ENCODE data around the gene OXNAD1.

Gene OXNAD1

GRCh38 chr3:16329826-16330129 lies 64.8 kb downstream of the OXNAD1 start:
- no peak for TF ChIP-seq CTCF (conservative IDR thresholded peaks at IDR 0.05; ENCODE audit: low read depth)
- DNase-seq (ENCODE audit: low spot score): no peak
- CTCF ChIA-PET: no interaction called here
- H3K27ac ChIP-seq: no peak overlapping the region
- POLR2A ChIA-PET (ENCODE audit: low non-redundant PET): no interaction called here

- ChIA-PET CTCF (no interaction called here), POLR2A (ENCODE audit: low non-redundant PET) (no interaction called here)
- TF ChIP-seq CTCF (conservative IDR thresholded peaks at IDR 0.05; ENCODE audit: low read depth): no peak
- no peak overlapping the region for H3K27ac ChIP-seq
- no peak for DNase-seq (ENCODE audit: low spot score)
Measured at GRCh38 chr3:16330351-16330750, 65.3 kb downstream of the OXNAD1 start.

- no peak for DNase-seq (ENCODE audit: low spot score)
- CTCF ChIA-PET: no interaction called here
- POLR2A ChIA-PET (ENCODE audit: low non-redundant PET): no interaction called here
- TF ChIP-seq CTCF (conservative IDR thresholded peaks at IDR 0.05; ENCODE audit: low read depth): no peak
- no peak overlapping the region for H3K27ac ChIP-seq
Measured at GRCh38 chr3:16331319-16331883, 66.4 kb downstream of the OXNAD1 start.

GRCh38 chr3:16332904-16333426 lies 68.0 kb downstream of the OXNAD1 start:
- CTCF ChIA-PET: no interaction called here
- H3K27ac ChIP-seq: no peak overlapping the region
- no peak for TF ChIP-seq CTCF (conservative IDR thresholded peaks at IDR 0.05; ENCODE audit: low read depth)
- POLR2A ChIA-PET (ENCODE audit: low non-redundant PET): no interaction called here
- DNase-seq (ENCODE audit: low spot score): no peak

- ChIA-PET POLR2A (ENCODE audit: low non-redundant PET) (no interaction called here), CTCF (no interaction called here)
- no peak for DNase-seq (ENCODE audit: low spot score)
- no peak overlapping the region for H3K27ac ChIP-seq
- TF ChIP-seq CTCF (conservative IDR thresholded peaks at IDR 0.05; ENCODE audit: low read depth): no peak
Measured at GRCh38 chr3:16334909-16335308, 69.9 kb downstream of the OXNAD1 start.

- TF ChIP-seq CTCF (conservative IDR thresholded peaks at IDR 0.05; ENCODE audit: low read depth): no peak
- ChIA-PET CTCF (no interaction called here), POLR2A (ENCODE audit: low non-redundant PET) (no interaction called here)
- DNase-seq (ENCODE audit: low spot score): no peak
- no peak overlapping the region for H3K27ac ChIP-seq
Measured at GRCh38 chr3:16335333-16335732, 70.3 kb downstream of the OXNAD1 start.

Data from RWPE1 (cell line).